Left renal cortex interstitium (tissue), 4 donors: Measurements from ENCODE around the gene NBR1. TPM values are rescaled to one million over a fixed set of nuclear protein-coding genes. Genes with fewer than 3 reads are reported as not detected.
"Not testable (repeated sequence)": the region's sequence is repeated elsewhere in the genome, so short reads cannot be mapped to it uniquely, and the experiment has no call there.

Source experiments
- DNase-seq, 4 donors: peaks; one replicate each; pipeline ENCODE4 v3.0.0-alpha.2; 2013; ENCODE audit warnings: low read depth in 4 of 4, low spot score in 2 of 4, missing footprints in 1 of 4
- polyA plus RNA-seq, 4 donors: library from polyadenylated mRNA; unstranded; fragments of 120-200 nt; gene quantifications; one replicate each; pipeline ENCODE4 v1.2.1, GENCODE V29; 2013; ENCODE audit not compliant: insufficient read length in 4 of 4

NBR1 gene, protein sequence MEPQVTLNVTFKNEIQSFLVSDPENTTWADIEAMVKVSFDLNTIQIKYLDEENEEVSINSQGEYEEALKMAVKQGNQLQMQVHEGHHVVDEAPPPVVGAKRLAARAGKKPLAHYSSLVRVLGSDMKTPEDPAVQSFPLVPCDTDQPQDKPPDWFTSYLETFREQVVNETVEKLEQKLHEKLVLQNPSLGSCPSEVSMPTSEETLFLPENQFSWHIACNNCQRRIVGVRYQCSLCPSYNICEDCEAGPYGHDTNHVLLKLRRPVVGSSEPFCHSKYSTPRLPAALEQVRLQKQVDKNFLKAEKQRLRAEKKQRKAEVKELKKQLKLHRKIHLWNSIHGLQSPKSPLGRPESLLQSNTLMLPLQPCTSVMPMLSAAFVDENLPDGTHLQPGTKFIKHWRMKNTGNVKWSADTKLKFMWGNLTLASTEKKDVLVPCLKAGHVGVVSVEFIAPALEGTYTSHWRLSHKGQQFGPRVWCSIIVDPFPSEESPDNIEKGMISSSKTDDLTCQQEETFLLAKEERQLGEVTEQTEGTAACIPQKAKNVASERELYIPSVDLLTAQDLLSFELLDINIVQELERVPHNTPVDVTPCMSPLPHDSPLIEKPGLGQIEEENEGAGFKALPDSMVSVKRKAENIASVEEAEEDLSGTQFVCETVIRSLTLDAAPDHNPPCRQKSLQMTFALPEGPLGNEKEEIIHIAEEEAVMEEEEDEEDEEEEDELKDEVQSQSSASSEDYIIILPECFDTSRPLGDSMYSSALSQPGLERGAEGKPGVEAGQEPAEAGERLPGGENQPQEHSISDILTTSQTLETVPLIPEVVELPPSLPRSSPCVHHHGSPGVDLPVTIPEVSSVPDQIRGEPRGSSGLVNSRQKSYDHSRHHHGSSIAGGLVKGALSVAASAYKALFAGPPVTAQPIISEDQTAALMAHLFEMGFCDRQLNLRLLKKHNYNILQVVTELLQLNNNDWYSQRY
- polyA plus RNA-seq, result 100 to 1,000 TPM; 106 to 132 (median 114) TPM

DNA sequence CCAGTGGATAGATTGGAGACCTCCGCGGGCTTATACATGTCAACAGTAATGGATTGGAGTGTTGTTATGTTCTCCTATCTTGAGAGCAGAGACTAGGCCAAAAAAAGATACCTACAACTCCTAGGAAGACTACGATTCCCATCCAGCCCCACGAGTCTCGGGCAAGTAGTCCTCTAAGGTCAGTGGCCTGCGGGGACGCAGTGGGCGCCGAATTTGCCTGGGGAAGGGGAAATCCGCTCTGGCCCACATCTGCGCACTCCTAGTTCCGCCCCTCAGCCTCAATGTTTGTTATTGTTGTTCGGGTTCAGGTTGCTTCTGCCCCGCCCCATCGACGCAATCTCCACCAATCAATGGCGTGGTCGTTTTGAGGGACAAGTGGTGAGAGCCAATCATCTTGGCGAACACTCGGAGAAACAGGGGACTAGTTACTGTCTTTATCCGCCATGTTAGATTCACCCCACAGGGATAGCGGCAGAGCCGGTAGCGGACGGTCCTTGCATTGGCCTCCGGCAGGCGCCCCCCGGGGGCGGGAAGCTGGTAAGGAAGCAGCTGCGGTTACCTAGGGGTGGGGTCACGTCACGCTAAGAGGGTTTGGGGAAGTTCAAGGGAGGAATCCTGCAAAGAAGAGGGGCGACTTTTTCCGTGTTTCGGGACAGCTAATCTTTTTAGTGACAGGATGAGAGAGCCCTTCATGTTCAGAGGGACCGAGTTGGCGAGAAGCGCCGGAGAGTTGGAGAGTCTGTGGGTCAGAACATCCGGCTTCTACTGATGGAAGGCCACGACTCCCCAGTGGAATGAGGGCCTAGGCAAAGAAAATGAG lies at the start of gene NBR1:
TSS of gene NBR1 (plus strand) at position 449 of the 820 bp plus-strand sequence. CDS start 4,586 bp downstream, outside the sequence.
- peak; percentile 97 to 99 (median 98) for DNase-seq

DNA sequence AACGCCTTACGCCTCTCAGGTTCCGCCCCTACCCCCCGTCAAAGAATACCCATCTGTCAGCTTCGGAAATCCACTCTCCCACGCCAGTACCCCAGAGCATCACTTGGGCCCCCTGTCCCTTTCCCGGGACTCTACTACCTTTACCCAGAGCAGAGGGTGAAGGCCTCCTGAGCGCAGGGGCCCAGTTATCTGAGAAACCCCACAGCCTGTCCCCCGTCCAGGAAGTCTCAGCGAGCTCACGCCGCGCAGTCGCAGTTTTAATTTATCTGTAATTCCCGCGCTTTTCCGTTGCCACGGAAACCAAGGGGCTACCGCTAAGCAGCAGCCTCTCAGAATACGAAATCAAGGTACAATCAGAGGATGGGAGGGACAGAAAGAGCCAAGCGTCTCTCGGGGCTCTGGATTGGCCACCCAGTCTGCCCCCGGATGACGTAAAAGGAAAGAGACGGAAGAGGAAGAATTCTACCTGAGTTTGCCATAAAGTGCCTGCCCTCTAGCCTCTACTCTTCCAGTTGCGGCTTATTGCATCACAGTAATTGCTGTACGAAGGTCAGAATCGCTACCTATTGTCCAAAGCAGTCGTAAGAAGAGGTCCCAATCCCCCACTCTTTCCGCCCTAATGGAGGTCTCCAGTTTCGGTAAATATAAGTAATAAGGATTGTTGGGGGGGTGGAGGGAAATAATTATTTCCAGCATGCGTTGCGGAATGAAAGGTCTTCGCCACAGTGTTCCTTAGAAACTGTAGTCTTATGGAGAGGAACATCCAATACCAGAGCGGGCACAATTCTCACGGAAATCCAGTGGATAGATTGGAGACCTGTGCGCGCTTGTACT lies 45.7 kb upstream of the NBR1 start, which contains the start of gene BRCA1:
TSS of gene BRCA1 (minus strand) at position 232 of the 834 bp plus-strand sequence. CDS start 1,268 bp downstream, outside the sequence.
- peak; percentile 87 to 97 (median 94) for DNase-seq

GRCh38 chr17:43125967-43126910 lies 44.8 kb upstream of the NBR1 start:
- DNase-seq, result no peak

- no peak for DNase-seq
These were observed 44.1 kb upstream of the NBR1 start for GRCh38 chr17:43126911-43127290.

- DNase-seq, result not testable (repeated sequence)
These were observed 43.6 kb upstream of the NBR1 start for GRCh38 chr17:43127333-43127876.

DNA sequence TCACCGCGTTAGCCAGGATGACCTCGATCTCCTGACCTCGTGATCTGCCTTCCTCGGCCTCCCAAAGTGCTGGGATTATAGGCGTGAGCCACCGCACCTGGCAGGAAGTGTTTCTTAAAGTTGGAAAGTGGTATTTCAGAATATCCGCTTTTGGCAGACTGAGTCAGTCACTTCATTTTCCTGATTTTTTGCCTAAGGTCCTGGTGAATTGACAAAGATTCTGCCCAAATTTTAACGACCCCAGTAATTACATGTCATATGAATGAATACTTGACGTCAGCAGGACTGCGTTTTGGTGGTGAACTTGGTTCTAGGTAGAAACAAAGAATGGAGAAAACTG lies 41.4 kb upstream of the NBR1 start:
- no peak for DNase-seq

GRCh38 chr17:43132117-43132516 lies 38.9 kb upstream of the NBR1 start:
- no peak for DNase-seq

- DNase-seq, result not testable (repeated sequence)
These were observed 37.6 kb upstream of the NBR1 start for GRCh38 chr17:43133439-43133838.

DNA sequence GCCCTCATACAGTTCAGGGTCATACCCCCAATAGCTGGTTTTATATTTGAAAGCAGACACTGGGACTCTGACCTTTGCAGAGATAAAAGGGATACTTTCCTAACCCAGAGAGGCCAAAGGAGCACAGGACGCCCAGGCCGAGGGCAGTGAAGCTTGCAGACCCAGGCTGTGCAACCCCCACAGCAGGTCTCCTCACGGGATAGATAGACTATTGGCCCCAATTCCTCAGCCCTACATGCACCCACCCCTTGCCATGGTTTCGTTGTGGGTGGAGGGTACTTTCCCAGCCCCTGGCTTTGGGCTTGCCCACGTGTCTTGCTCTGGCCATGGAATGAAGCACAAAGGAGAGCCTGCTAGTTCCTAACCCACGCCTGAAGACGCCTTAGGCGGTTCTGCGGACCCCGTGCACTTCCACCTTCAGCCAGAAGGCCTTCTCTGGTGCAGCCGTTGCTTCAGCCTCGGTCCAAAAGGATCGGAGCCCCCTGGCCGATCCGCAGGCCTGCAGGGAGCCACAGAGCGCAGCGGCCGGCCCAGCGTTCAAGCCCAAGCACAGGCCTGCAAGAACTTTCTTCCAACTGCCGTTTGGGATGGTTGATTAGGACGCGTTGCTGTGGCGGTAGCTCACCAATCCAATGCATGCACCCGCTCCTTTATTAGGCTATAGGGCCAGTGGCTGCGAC lies 36.1 kb upstream of the NBR1 start:
- DNase-seq, result no peak

- DNase-seq, result no peak
These were observed 35.6 kb upstream of the NBR1 start for GRCh38 chr17:43135454-43135819.

GRCh38 chr17:43136574-43136973 lies 34.4 kb upstream of the NBR1 start:
- DNase-seq, result not testable (repeated sequence)

DNA sequence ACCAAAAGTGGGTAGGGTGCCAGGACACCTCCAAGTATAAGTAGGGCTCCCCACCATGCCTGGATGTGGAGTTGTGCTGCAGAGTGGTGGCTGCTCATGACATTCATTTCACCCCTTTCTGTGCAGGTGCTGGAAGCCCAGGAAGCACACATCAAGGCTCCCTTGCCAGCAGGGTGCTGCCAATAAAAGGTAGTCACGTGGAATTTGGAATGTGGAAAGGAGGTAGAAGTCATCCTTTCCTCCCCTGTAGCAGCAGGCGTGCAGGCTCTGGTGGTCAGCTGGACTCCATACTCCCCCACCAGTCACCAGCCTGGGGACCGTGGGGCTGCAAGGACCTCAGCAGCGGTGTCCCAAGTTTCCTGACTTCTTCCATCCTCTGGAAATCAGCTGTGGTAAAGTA lies 32.5 kb upstream of the NBR1 start:
- not testable (repeated sequence) for DNase-seq

DNA sequence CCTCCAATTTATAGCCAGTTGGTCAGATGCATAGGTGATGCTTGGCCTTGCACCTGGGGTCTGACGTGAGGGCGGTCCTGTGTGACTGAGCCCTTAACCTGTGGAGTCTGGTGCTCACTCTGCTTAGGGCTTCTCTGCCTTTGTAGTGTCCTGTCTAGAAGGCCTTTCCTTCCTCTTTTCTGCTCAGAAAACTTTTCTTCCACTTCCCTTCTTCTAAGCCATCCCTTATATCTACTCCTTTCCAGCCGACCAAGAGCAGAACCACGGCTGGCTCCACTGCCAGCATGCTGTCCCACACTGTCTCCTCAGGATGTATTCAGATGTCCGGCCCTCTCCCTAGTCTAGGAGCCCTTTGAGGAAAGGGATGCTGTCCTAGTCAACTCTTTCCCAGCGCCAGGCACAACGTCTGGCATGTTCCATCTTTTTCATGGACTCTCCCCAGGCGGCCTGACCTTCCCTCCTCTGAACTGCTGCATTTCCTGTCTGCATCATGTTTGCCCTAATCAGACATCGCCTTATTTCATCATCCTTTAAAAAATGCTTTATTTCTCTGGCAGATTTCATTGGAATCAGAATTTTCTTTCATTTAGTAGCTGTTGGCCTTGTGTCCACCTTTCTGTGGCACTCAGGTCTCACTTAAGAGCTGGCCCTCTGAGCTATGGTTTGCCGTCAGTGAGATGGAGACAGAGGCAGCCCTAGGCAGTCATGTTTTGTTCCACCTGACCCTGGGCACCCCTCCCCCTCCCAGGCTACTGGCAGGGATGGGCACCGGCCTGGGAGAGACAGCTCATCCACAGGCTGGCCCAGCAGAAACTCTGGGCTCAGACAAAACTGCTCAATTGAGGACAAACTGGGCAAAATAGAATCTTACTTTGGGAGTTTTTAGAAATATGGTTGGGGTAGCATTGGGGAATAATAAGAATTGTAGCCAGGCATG lies 30.4 kb upstream of the NBR1 start:
- DNase-seq, result no peak

- DNase-seq, result no peak
These were observed 28.9 kb upstream of the NBR1 start for GRCh38 chr17:43142153-43142552.

GRCh38 chr17:43143201-43143600 lies 27.8 kb upstream of the NBR1 start:
- DNase-seq, result no peak

GRCh38 chr17:43146649-43147048 lies 24.4 kb upstream of the NBR1 start:
- no peak for DNase-seq
